ENCODE measurements around the gene ATP8A2. TPM values are rescaled to one million over a fixed set of nuclear protein-coding genes. Genes with fewer than 3 reads are reported as not detected.

The ATP8A2 gene
- total and polyA plus RNA-seq, 2 of the 8 experiments (the other 6 are each of a cell fraction or from before 2014, with no cell fraction given), result 2.4 to 8.3 TPM

DNA sequence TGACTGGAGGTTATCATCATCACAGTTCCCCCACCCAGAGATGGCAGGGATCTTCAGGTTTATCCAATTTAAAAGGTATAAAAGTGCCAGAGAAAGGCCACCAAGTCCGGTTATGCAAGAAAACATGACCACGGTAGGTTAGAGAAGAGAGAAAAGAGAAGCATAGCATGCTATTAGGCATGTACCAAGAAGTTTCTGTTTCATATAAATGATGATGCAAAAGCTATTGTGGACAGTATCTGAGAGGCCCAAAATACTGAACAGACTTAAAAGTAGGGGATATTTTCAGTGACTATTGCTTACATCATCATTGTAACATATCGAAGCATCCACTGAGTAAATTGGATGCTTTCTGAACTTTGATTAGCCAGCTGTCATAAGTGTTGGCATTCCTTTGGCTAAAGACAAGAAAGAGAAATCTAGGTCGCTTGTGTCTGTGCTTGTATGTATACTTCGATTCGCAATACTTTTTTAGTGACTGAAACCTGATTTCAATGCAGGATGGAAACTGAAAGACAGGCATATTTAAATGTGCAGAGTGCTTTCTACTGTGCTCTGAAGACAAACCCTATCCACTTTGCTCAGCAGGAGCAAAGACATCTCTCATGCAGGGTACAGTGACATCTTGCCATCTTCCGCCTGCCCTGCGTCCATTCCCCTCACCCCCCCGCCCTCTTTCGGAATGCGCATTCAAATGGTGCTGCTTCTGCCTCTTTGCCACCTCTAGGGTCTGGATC lies 499.8 kb downstream of the ATP8A2 start (continued):
- TF ChIP-seq CBX8 (IDR thresholded peaks at IDR 0.05; ENCODE audit: borderline replicate concordance, low read depth, low read length), result no peak

Measured in H1 (cell line).